GM19193 (cell line): Measurements from ENCODE around the gene NUDT3.

ENCODE experiments used
- POLR2A ChIP-seq: IDR thresholded peaks from 4 replicates; pipeline ENCODE4 v1.6.1; 2011; ENCODE audit not compliant: insufficient read depth, insufficient read length; ENCODE audit errors: extremely low read depth

The NUDT3 gene

GRCh38 chr6:34233867-34234266 lies 158.6 kb downstream of the NUDT3 start:
- no peak for TF ChIP-seq POLR2A

DNA sequence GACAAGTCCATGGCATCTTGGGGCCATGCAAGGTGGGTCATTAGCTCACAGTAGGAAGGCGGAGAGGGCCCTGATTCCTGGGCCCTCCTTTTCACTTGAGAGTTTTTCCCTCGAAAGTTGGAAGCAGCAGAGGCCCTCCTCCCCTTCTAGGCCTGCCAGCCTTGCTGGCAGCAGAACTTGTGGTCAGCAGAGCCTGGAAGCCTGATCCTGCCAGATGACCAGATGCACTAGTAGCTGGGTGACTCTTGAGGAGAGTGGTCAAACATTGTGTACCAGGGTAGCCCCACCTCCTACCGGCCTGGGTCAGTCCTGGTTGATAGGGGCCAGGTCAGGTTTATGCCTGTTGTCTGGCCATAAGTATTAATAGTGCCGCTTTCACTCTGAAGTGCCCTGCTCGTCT lies 159.6 kb downstream of the NUDT3 start:
- no peak for TF ChIP-seq POLR2A

- no peak for TF ChIP-seq POLR2A
These were observed 160.7 kb downstream of the NUDT3 start for GRCh38 chr6:34231566-34232336.

GRCh38 chr6:34230653-34231371 lies 161.7 kb downstream of the NUDT3 start:
- no peak for TF ChIP-seq POLR2A

DNA sequence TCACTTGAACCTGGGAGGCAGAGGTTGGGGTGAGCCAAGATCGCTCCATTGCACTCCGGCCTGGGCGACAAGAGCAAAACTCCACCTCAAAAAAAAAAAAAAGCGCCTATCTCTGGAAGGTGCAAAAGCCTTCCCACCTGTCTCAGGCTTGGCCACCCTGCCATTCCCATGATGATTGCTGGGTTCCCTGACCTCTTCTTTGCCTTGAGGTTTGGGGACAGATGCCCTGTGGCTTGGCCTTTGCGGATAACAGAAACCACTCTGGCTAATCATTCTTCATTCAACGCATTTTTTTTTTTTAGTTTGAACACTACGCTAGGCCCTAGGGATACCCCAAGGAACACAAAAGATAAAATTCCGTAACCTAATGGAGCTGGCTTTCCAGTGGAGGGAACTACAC lies 162.6 kb downstream of the NUDT3 start:
- TF ChIP-seq POLR2A = no peak
